Loucy (cell line): ENCODE data around the gene MBD5.

ENCODE experiments used
- H2AFZ ChIP-seq: fragments of 200-600 bp; sonication (generic); 2 replicates; pipeline ENCODE4 v1.6.0; 2016; ENCODE audit warnings: antibody characterized with exemption, mild to moderate bottlenecking, low read length, moderate library complexity
- H3F3A ChIP-seq: fragments of 200-600 bp; 2 replicates; pipeline ENCODE4 v1.6.0; 2016; ENCODE audit warnings: antibody characterized with exemption, low read depth, mild to moderate bottlenecking
- H3K27me3 ChIP-seq: fragments of 200-600 bp; sonication (generic); 2 replicates; pipeline ENCODE4 v1.6.1; 2014; ENCODE audit warnings: low read length, mild to moderate bottlenecking; ENCODE audit not compliant: insufficient read depth, poor library complexity, severe bottlenecking
- H3K36me3 ChIP-seq: fragments of 200-600 bp; sonication (generic); 2 replicates; pipeline ENCODE4 v1.6.1; 2016; ENCODE audit warnings: low read length; ENCODE audit not compliant: insufficient read depth
- H3K4me1 ChIP-seq: fragments of 200-600 bp; sonication (generic); 2 replicates; pipeline ENCODE4 v1.5.1; 2014; ENCODE audit warnings: low read length, mild to moderate bottlenecking; ENCODE audit not compliant: insufficient read depth, poor library complexity, severe bottlenecking
- H3K4me2 ChIP-seq: fragments of 200-600 bp; sonication (generic); 2 replicates; pipeline ENCODE4 v1.6.0; 2014; ENCODE audit warnings: antibody characterized with exemption, low read length, low read depth, mild to moderate bottlenecking; ENCODE audit not compliant: poor library complexity, severe bottlenecking
- H3K4me3 ChIP-seq: fragments of 200-600 bp; sonication (generic); 2 replicates; pipeline ENCODE4 v1.5.1; 2014; ENCODE audit warnings: low read length, mild to moderate bottlenecking, mixed read lengths; ENCODE audit not compliant: poor library complexity, severe bottlenecking
- H3K79me2 ChIP-seq: fragments of 200-600 bp; sonication (generic); 2 replicates; pipeline ENCODE4 v1.6.1; 2014; ENCODE audit warnings: low read length; ENCODE audit not compliant: insufficient read depth
- H3K9ac ChIP-seq: fragments of 200-600 bp; sonication (generic); 2 replicates; pipeline ENCODE4 v1.6.0; 2014; ENCODE audit warnings: mild to moderate bottlenecking, low read depth, low read length, moderate library complexity; ENCODE audit not compliant: poor library complexity, severe bottlenecking
- H3K9me2 ChIP-seq: fragments of 200-600 bp; sonication (generic); replicated peaks from 2 replicates; pipeline ENCODE4 v1.6.1; 2016; ENCODE audit warnings: low read depth, low read length, mixed read lengths
- H3K9me3 ChIP-seq: fragments of 200-600 bp; sonication (generic); 2 replicates; pipeline ENCODE4 v1.6.1; 2014; ENCODE audit warnings: mild to moderate bottlenecking, antibody characterized with exemption, low read length, low read depth; ENCODE audit not compliant: insufficient read depth
- H4K20me1 ChIP-seq: fragments of 200-600 bp; sonication (generic); 2 replicates; pipeline ENCODE4 v1.6.0; 2014; ENCODE audit warnings: antibody characterized with exemption, low read length, mild to moderate bottlenecking; ENCODE audit not compliant: insufficient read depth, poor library complexity, severe bottlenecking
- CTCF ChIP-seq: fragments of 200-600 bp; sonication (generic); conservative IDR thresholded peaks from 2 replicates; pipeline ENCODE4 v1.5.1; 2014; ENCODE audit warnings: mild to moderate bottlenecking, antibody characterized with exemption, low read length
- EZH2phosphoT487 ChIP-seq: fragments of 200-600 bp; IDR thresholded peaks from 2 replicates; pipeline ENCODE4 v1.6.1; 2018; ENCODE audit warnings: antibody characterized with exemption, mild to moderate bottlenecking, moderate library complexity, borderline replicate concordance

Gene MBD5

DNA sequence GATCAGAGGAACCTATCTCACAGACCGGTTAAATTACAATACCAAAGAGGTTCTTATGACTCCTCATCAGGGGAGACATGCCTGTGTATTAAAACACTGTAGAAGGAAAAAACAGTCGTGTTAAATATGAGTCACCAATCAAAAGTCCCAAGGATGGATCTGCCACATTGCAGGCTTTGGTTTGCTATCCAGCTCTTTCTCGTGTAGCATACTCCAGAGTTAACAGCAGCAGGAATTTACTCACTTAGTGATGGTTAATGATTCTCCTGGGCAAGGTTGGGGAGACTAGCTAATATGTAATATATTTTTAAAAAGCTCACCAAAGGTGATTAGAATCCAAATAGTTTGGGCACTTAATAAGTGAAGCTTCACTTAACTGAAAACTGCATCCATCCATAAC lies 109.7 kb downstream of the MBD5 start:
- no peaks in the 10 kb centered on the region for H3K9me2 ChIP-seq
- H3K9ac ChIP-seq, result no peak overlapping the region
- no peaks in the 10 kb centered on the region for H4K20me1 ChIP-seq
- no peaks in the 10 kb centered on the region for H3K27me3 ChIP-seq
- no peaks in the 10 kb centered on the region for H3K36me3 ChIP-seq
- no peaks in the 10 kb centered on the region for H3F3A ChIP-seq
- H3K79me2 ChIP-seq, result no peaks in the 10 kb centered on the region
- no peak overlapping the region for H3K4me3 ChIP-seq
- TF ChIP-seq CTCF (no peak), EZH2phosphoT487 (no peak)
- H3K4me2 ChIP-seq, result no peak overlapping the region
- H3K9me3 ChIP-seq, result no peaks in the 10 kb centered on the region
- H3K4me1 ChIP-seq, result no peaks in the 10 kb centered on the region
- H2AFZ ChIP-seq, result no peak overlapping the region

DNA sequence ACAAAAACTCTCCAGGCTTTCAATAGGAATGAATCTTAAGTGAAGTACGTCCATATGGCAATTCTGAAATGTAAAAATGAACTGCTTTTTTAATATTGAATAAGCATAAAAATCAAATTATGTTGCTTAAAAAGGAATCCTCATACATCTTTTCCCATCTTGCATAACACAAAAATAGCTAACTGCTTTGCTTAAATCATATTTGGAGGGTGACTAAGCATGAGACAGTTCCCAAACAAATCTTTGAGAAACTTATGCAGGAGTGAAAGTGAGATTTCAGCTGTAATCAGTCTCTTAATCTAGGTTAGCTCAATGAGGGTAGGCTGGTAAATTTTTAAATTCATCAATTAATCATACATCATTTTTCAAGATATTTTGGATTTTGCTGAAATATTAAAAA lies 111.5 kb downstream of the MBD5 start:
- no peak overlapping the region for H3K4me3 ChIP-seq
- no peak overlapping the region for H3K4me2 ChIP-seq
- no peak overlapping the region for H2AFZ ChIP-seq
- no peaks in the 10 kb centered on the region for H4K20me1 ChIP-seq
- no peaks in the 10 kb centered on the region for H3K9me3 ChIP-seq
- no peaks in the 10 kb centered on the region for H3F3A ChIP-seq
- no peaks in the 10 kb centered on the region for H3K4me1 ChIP-seq
- H3K79me2 ChIP-seq, result no peaks in the 10 kb centered on the region
- TF ChIP-seq EZH2phosphoT487 (no peak), CTCF (no peak)
- no peaks in the 10 kb centered on the region for H3K36me3 ChIP-seq
- H3K9ac ChIP-seq, result no peak overlapping the region
- H3K9me2 ChIP-seq, result no peaks in the 10 kb centered on the region
- no peaks in the 10 kb centered on the region for H3K27me3 ChIP-seq

DNA sequence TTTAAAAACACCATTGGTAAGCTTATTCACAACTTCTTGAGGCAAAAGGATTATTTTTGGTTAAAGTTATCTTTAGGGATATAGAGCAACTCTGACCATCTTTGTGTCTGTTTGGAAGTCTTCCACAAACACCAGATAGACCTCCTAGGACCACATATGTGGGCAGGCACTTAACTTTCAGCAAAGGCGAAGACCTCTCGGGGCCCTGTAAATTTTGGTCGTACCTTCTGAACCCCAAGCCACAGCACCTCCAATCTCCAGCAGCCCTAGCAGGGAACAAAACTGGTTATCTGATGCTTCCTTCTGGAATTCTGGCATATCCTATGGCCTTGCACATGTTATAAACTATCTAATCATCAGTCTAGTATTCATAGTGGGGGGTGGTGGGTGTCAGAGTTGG lies 114.8 kb downstream of the MBD5 start:
- no peaks in the 10 kb centered on the region for H3K79me2 ChIP-seq
- no peaks in the 10 kb centered on the region for H3K27me3 ChIP-seq
- no peaks in the 10 kb centered on the region for H3K9me2 ChIP-seq
- H3K9ac ChIP-seq, result no peak overlapping the region
- H4K20me1 ChIP-seq, result no peaks in the 10 kb centered on the region
- TF ChIP-seq EZH2phosphoT487, result no peak
- no peak for TF ChIP-seq CTCF
- H3K4me3 ChIP-seq, result no peak overlapping the region
- H3K4me1 ChIP-seq, result no peaks in the 10 kb centered on the region
- no peaks in the 10 kb centered on the region for H3K36me3 ChIP-seq
- no peaks in the 10 kb centered on the region for H3F3A ChIP-seq
- no peak overlapping the region for H3K4me2 ChIP-seq
- no peak overlapping the region for H2AFZ ChIP-seq
- no peaks in the 10 kb centered on the region for H3K9me3 ChIP-seq
